NCI-H446 treated with DMSO at 0.1 percent for 48 hours (cell line): ENCODE measurements around the gene ADTRP.

Source experiments
- DNase-seq: peaks from one replicate; lab custom pipeline; 2025; lab: John Stamatoyannopoulos, UW

Gene ADTRP

DNA sequence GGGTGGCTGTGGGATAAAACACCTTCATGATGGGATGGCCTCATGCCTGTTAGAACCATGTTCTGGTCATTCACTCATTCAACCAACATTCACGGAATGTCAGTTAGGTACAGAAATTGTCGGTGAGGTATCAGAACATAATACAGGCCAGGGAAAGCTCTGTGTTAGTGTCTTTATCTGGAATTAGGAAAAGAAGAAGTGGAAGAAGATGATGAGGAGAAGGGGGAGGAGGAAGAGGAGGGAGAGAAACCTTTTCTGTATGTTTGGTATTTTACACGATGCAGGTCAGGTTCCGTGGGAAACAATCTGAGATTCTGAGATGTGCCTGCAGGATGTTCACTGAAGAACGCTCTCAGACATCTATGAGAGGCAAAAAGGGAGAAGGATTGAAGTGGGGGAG, 5.6 kb downstream of the ADTRP start:
- DNase-seq = no peak

DNA sequence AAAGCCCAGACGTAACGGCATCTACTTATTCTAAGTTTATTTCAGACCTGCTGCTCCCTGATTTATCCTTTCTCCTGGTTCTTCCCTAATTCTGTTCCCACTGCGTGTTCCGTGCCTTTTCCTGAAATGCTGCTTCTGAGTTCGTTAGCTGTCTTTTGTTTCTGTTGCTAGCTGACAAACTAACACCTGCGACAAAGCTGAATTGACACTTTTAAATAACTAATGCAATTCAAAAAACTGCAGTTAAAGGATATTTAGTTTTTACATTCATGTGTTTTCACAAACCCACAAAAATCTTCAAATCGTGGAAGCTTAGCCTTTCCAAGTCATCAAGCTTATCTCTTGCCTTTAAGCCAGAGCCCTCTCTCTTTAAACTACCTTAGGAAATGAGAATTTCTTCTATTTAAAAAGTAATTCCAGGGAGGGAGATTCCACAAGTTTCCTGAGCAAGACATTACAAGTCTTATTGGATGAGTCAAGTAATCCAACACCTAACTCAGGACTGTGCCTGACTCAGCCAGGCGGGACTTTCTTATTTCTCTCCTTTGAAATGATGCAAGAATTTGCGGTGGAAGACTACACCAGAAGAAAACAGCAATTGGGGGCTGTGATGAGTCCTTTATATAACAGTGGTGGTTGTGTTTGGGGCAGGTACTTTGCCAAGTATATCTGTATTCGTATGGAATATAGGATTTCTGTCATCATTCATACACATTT, 6.3 kb downstream of the ADTRP start:
- no peak for DNase-seq

DNA sequence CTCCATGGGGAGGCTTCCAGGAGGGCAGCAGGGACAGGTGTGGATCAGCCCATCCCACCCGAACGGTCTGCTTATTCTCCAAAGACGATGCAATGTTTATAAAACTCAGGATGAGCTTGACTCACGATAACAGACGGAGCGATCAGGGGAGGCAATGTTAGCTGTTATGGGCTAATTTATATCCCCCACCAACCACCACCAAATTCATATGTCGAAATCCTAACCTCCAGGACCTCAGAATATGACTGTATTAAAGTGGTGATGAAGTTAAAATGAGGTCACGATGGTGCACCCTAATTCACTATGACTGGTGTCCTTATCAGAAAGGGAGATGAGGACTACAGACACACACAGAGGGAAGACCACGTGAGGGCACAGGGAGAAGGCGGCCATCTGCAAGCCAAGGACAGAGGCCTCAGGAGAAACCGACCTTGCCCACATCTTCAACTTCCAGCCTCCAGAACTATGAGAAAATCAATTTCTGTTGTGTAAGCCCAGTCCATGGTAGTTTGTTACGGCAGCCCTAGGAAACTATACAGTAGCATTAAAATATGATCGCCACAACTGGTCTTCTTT, 7.0 kb downstream of the ADTRP start:
- DNase-seq = no peak

DNA sequence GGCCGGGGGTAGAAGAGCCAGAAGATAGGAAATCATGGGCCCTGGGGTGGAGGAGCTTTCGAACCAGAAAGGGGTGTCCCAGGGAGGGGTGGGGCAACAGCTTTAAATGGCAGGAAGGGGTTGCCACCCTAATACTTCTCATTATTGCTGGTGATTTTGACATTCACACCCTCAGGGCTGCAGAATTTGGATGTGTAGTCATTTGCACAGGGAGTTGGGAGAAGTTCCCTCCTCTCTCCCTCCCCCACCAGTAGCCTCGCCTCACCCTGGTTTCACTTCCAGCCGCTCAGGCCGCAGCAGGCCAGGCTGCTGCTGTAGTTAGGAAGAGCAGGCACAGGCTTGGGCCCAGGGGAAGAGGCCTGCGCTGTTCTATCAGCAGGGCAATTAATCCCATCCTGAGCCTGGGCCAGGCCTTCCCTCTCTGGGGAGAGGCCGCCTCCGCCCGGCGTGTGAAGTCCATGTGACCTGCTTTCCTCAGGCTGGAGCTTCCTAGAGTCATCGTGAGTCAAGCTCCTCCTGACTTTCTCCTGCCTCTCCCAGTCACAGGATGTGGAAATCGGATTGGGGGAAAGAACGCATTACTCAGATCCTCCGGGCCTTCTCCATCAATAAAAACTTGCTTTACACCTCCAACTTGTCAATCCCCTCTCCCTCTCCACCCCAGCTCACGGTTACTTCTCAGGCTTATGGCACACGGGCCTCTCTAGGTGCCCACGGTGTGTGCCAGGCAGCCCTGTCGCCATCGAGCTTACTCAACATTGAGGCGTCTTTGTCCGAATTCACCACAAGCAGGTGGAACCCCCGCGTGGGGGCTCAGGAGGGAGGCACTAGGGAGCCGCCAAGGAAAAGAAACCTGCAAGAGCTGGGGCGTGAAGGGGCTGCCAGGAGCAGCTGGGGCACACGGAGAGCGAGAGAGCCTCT, 7.8 kb downstream of the ADTRP start:
- no peak for DNase-seq

DNA sequence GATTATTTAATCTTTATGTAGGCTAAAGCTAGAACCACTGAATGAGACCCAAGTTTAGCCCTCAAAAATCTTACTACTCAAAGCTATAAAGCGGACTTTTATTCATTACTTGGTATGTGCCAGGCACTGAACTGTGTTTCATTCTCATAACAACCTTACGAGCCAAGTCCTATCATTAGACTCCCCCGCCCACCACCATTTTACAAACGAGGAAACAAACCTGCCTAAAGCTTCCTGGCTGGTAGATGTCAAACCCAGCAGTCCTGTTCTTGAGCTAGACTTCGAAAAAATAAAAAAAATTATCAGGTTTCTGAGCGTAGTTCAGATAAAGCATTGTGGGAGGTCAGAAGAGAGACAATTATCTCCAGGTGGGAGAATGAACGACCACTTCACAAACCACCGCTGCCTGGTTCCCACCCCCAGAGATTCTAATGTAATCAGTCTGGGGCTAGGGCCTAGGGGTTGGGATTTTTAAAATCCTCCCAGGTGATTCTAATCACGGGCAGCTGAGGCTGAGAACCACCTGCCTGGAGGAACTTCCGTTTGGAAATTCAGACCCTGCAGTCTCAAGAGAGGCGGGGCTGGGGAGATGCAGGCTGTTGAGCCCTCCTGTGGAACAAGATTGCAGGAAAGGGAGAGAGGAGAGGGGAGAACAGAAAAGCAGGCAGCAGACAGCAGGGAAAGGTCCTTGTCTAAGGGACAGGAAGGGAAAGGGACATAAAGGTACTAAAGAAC, 8.6 kb downstream of the ADTRP start:
- DNase-seq = no peak

DNA sequence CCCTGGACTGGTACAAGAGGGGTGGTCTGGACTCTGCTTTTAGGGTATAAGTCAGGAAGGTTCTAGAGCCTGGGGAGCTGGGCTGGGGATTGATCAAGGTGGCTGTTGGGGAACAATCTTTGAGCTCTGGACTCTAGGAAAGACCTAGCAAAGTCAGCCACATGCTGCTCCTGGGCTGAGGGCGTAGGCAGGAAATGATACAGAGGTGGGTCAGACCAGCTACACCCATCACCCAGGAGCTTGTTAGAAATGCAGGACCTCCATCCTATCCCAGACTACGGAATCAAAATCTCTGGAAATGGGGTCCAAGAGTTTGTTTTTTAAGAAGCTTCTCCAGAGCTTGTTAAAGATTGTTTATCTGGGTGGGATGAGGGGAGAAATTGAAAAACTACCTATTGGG, 9.4 kb downstream of the ADTRP start:
- no peak for DNase-seq

DNA sequence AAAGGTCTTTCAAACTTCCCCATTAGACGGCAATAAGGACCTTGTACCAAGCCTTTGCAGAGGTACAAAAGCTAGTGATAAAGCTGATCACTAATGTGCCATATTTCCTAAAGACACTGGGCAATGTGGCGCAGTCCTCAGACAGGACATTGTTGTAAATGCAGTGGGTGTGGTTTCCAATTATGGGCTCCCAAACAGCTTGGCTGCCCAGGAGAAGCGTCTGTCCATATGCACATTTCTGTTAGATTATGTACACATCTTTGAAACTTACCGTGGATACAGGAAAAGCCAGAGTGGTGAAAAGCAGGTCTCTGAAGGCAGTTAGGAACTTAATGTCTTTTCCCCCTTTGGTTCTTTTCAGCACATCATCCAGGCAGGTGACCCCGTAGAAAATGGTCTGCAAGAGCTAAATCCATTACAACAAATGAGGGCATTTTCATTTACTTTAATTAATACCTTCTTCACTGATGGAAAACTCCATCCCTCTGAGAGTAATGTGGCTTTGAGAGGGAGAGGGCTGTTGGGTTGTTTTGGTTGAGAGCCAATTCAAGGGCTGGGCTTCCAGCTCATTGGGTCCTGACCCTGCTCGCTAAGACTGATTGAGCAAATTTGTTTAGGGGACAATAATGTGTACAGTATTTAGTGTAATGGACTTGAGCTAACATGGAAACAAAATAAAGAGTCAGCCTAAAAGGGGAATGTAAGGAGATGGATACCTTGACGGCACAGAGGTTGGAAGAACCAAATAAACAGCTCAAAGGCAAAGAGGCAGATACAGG, 10.4 kb downstream of the ADTRP start:
- DNase-seq = no peak

DNA sequence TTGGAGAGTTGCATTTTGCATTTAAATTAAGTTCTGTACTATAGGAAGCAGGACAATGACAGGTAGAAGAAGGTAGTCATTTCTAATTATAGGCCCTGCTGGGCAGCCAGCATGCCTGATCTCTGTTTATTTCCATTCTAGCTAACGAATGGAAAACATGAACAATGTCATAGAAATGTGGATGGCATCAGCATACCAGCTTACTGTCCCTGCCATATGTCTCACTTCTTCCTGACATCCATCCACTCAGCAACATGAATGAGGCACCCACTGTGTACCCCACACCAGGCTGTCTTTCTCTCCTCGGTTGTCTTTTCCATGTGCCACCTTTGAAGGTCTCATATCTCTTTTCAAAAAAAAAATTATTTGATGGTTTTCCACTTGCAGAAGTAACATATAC, 11.1 kb downstream of the ADTRP start:
- no peak for DNase-seq

DNA sequence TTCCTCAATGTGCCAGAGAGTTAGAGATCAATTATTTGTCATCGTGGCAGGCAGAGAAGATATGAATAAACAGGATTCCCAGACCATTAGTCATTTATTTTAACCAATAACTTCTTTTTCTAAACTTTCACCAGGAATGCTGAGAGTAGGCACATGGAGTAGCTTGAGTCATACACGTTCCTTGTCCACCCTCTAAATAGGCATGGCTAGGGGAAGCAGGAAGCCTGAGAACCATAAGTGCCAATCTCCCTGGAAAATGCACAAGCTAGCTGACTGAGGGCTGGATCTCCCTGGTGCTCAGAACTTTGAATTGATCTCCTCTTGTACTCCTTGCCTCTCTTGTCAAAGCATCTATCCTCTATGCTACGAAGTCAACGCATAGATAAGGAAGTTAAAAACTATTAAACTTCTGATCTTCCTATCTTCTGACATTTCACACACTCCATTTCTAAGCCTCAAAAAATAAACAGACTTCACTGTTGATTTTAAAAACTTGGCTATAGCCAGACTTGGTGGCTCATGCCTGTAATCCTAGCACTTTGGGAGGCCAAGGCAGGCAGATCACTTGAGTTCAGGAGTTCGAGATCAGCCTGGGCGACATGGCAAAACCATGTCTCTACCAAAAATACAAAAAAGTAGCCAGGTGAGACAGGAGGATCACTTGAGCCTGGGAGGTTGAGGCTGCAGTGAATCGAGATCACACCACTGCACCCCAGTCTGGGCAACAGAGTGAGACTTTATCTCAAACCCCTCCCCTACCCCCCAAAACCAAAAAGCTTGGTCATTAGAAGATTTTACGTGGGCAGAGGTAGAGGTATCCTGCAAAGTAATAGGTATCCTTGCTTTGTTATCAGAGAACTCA, 11.8 kb downstream of the ADTRP start:
- peak; percentile 2 for DNase-seq

DNA sequence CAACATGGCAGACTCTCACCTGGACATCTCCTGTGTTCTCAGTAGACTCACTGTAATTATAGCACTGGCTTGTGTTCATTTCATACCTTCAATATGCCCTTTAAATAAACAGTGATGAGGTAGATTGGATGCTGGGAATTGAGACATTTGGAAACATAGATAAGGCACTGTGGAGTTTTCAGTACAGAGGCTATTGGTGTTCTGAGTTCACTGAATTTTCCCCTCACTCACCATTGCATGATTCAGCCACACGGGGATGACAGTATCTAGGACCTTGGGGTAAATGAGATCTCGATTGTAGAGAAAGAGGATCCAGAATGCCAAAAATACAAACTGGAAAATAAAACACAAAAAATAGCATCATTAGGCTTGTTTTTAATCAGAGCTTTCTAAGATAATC, 12.6 kb downstream of the ADTRP start:
- DNase-seq = no peak

DNA sequence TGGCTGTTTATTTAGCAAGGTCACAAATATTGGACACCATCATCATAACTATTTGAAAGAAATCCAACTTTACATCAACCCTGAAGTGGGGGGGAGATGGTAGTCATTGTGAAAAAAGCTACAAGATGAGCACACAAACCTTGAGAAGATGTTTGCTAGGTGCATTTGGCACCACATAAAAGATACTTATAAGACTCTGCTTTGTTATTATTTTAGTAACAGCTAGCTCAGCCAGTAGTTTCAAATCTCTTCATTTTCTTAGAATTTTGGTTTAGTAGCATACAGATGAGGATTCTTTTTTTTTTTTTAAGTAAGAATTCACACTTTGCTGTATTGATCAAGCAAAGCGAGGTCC, 14.4 kb downstream of the ADTRP start:
- DNase-seq = no peak

DNA sequence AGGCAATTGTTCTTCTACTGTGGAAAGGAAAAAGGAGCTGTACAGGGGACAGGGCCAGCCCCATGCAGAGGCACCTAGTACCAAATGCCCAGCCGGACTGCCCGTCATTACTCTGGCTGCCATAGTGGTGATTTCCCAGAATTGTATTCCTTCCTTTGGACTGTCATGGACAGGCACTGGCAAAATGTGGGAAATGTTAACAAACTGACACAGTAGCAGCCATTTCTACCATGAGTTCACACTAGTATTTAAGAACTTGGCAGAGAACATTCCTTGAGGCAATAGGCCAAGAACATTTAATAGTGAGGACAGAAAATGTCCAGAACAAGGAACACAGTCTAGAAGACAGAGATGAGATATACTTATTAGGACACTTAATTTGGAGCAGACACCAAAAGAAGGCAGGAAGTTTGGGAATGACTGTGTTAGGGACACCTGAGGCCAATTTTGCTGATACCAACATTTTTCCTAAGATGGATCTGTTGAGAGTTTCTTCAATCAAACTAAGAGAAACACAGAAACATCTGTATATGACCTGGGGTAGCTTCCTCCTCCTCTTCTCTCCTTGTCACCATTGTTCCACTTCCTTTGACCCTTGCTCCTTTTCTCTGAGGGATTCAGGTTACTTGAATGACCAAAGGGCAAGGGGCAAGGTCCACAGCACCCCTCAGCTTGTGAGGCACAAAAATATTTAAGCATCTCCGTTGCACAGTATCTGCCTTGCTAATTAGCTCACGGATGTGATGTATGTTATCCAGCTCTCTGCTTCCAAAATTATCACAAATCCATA, 14.9 kb downstream of the ADTRP start:
- no peak for DNase-seq

DNA sequence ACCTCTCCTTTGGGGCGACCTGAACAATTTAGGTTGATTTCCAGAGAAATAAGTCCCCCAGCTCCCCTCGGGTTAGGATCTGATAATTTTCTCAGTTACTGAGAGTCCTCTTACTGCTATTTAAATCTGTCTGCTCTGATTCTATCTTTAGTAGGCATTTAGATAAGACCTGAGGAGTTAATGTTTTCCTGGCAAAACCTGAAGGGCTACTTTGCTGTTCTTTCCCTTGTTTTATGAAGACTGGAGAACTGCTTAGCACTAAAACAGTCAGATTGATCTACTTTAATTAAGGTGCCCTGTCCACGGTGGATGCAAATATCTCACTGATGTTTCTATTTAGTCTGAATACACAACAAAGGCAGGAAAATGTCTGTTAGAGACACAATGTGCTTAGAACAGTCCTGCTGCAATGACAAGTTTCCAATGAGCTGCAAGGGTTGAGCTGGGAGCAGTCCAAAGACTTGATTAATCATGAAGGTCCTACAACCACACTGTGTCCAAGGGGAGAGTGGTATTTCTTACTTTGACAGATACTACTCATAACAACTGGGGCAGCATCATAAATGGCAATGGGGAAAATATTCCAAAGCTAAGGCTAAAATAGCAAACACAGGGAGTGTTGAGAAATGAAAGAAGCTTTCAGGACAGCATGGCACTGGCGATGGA, 15.7 kb downstream of the ADTRP start:
- DNase-seq = no peak

DNA sequence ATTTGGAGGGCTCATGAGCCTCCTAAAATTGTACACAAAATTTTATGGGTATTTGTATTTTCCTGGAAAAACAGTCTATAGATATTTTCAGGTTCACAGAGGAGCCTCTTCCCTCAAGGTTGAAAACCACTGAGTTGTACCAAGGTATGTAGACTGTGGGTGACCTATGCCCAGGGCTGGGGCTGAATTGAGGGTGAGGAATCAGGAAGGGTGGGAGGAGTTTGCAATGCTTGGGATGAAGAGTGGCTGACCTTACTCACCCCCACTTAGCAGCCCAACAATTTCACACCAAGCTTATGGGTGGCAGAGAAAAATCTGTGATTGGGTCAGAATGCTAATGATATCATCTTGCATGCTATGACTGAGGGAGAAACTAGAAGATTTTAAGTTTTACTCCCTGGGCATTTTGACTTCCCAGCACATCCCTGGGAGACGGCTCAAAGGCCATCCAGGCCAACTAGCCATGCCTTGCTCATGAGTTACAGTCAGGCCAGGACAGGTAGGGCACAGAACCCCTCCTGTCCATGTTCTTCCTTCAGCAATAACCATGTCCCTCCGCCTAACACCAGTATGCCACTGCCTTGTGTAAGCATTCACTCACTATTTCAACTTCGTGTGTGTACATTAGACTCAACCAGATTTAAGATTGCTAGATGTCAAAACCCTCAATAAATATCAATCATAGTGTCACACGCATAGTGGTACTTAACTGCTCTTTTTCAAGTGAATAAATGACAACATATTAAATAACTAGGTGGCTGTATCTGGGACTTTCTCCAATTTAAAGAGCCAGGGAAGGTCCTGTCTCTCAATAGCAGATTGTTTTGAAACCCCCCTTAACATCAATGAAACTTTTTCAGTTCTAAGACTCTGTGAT, 16.6 kb downstream of the ADTRP start:
- no peak for DNase-seq

DNA sequence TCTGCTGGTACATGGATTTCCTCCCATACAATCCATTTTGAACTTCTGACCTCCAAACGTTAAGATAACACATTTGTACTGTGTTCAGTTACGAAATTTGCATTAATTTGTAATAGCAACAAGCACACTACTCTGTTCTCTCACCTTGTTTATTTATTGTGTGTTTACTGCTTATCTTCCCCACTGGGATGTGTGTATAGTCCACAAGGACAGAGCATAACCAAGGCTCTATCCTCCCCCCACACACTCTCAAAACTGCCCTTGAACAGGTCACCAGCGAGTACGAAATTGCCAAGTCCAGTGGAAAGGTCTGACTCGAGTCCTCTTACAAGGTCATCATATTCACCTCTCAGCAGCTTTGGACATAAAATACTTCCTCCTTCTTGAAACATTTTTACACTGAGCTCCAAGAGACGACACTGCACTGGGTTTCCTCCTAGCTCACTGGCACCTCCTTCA, 18.6 kb downstream of the ADTRP start:
- no peak for DNase-seq

DNA sequence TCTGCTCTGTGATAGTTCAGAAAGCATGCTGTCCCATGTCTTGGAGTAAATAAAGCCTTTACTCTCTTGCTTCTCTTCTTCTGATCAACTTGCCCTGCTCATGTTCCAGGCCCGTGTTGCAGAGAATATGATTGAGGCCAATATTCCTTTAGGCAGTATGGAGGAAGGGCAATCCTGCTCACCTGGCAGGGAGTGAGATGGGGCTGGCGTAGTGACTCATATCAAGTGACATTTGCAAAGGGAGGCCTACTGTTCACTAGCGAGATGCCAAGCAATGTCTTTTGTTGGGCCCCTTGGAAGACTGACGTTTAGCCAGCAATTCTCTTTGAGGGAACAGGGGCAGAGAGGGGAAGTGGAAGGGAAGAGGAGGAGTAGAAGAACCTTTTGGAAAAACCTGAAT, 19.7 kb downstream of the ADTRP start:
- DNase-seq = no peak

DNA sequence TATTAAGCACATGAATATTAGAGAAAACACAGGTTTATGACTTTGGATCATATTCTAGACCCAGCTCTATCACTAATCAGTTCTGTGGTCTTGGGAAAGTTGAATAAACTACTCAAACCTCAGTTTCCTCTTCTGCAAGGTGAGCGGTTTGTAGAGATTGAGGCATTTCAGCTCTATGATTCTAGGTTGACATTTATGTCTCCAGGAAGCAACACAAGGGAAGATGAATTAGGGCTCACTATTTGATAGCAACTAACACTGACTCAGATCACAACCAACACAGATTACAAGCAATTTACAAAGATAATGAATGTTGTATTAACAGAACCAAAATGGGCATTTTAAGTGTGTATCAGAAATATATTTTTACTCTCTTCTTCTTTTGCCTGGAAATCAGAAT, 21.9 kb downstream of the ADTRP start:
- DNase-seq = no peak

DNA sequence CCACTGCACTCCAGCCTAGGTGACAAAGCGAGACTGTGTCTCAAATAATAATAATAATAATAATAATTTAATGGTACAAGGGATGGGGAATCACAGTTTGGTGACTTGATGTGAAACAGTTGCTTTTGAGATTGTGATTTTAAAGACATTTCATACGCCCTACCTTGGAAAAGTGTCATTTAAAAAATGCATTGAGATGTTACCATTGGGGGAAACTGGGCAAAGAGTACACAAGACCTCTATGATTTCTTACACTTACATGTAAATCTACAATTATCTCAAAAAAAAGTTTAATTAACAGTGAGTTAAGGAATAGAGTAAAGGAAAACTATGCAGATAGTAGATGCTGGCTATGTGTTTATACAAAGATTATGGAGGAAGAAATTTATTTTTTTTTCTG, 22.3 kb downstream of the ADTRP start:
- no peak for DNase-seq
